Thyroid gland (tissue), 4 donors: Measurements from ENCODE around the gene NR4A2.

Source experiments
- POLR2A ChIP-seq, 2 donors: fragments of 450-650 bp; IDR thresholded peaks; one replicate each; pipeline ENCODE4 v1.6.1; 2017; ENCODE audit warnings: antibody characterized with exemption in 2 of 2, mild to moderate bottlenecking in 2 of 2, moderate library complexity in 1 of 2
- TF ChIP-seq, protein P1 (sequence below), 6 experiments: fragments of 200-600 bp in 3 of 6; fragments of 450-650 bp in 3 of 6; sonication (generic) in 3 of 6; IDR thresholded peaks; one replicate each; pipeline ENCODE4 v1.5.1; 2016 to 2019; ENCODE audit warnings: antibody characterized with exemption in 6 of 6, mild to moderate bottlenecking in 2 of 6, inconsistent platforms in 1 of 6, moderate library complexity in 1 of 6

DNA sequence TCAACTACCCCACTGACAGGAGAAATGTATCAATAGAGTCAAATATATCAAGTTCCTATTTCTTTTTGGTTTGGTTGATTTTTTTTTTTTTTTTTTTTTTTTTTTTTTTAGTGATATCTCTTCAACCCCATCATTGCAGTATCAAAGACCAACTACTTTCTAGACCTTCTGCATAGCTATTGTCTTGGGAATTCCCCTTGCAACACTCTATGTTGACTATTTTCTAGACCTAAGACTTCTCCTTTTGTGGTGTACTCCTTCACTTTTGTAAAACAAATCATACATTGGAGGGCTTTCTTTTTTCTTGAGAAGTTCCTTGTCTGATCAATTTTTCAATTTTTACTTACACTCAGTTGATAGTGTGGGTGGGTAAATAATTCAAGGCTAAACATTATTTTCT, 46.5 kb upstream of the NR4A2 start:
- TF ChIP-seq, protein P1, sequence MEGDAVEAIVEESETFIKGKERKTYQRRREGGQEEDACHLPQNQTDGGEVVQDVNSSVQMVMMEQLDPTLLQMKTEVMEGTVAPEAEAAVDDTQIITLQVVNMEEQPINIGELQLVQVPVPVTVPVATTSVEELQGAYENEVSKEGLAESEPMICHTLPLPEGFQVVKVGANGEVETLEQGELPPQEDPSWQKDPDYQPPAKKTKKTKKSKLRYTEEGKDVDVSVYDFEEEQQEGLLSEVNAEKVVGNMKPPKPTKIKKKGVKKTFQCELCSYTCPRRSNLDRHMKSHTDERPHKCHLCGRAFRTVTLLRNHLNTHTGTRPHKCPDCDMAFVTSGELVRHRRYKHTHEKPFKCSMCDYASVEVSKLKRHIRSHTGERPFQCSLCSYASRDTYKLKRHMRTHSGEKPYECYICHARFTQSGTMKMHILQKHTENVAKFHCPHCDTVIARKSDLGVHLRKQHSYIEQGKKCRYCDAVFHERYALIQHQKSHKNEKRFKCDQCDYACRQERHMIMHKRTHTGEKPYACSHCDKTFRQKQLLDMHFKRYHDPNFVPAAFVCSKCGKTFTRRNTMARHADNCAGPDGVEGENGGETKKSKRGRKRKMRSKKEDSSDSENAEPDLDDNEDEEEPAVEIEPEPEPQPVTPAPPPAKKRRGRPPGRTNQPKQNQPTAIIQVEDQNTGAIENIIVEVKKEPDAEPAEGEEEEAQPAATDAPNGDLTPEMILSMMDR (IDR thresholded peaks at IDR 0.05) = no peak
- no peak for TF ChIP-seq POLR2A (IDR thresholded peaks at IDR 0.05)
